ENCODE data around the gene MFAP2.
"Not testable (repeated sequence)": the region's sequence is repeated elsewhere in the genome, so short reads cannot be mapped to it uniquely, and the experiment has no call there.

The MFAP2 gene

DNA sequence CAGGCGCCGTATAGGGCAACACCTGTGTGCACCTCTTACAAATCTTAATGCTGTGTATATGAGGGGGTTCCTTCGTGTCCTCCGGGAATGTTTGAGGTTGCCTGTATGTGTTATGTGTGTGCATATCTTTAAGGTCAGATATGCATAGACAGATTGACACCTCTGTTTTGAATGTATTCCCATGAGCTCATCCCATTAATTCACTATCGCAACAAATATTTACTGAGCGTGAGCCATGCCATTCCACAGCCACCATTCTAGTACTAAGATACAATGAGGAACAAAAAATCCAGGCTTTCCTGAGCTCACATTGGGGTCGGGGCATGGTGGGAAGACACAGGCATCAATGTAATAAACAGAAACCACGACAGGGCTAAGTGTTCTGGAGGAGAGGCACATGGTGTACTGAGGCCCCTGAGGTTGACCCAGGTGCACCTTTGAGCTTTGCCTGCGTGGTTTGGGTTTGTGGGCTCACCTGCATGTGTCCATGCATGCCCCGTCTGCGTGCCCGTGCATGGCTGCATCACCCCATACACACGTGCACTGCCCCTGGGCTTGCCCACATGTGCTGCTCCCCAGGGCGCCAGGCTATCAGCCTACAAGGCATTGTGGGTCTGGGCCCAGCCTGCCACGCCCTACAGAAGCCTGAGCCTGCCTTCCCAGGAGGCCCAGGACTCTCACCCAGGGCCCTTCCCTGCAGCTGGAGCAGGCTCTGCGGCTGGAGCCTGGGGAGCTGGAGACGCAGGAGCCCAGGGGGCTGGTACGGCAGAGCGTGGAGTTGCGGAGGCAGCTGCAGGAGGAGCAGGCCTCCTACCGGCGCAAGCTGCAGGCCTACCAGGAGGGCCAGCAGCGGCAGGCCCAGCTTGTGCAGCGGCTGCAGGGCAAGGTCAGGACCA lies 51.0 kb downstream of the MFAP2 start:
- DNase-seq (ENCODE audit: low read depth in 2 of 2), result not testable (repeated sequence)

DNA sequence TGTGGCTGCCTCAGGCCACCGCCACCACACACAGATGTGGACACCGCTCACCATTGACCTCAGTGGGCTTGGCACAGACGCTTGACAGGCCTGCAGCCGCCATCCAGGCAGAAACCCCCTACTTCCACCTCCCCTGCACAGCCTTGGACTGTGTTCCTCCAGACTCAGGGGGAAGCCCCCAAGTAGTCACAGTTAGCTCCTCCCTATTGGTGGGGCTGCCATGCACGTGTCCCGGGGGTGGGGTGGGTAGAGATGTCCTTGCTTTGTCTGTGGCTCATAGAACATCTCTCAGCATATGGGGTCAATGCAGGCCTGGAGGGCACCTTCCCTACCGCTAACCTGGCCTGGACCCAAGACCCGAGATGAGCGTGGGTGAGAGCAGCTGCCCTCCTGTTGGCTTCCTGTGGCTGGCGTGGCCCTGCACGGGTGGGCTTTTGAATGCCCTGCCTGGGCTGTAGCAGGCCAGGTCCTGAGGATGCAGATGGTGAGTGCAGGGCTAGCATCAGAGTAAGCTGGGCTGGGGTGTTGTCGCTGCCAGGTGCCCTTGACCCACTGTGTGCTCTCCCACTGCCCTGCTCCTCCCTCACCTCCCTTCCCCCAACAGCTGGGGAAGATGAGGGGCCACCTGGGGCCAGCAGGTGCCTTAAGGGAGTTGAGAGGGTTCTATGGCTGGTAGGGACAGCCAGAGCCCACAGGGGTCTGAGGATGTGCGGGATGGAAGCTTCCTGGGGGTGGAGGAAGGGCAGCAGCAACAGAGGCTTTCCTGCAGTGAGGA lies 52.5 kb downstream of the MFAP2 start:
- DNase-seq (ENCODE audit: low read depth in 2 of 2), result no peak

DNA sequence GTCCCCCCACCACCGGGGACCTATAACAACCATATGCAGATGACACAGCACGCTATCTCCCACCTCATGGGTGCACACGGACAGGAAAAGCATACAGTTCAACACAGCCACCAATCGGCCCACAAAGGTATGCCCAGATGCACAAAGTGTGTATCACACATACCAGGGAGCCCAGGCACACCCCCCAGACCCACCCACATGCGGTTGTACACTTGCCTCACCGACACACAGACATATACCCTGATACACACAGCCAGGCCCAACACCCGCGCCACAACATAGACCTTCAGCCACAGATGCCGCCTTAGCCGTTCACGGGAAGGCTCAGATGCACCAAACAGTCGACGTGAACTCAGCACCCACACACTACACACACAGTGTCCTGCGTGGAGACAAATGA lies 53.2 kb downstream of the MFAP2 start:
- DNase-seq (ENCODE audit: low read depth in 2 of 2), result no peak

DNA sequence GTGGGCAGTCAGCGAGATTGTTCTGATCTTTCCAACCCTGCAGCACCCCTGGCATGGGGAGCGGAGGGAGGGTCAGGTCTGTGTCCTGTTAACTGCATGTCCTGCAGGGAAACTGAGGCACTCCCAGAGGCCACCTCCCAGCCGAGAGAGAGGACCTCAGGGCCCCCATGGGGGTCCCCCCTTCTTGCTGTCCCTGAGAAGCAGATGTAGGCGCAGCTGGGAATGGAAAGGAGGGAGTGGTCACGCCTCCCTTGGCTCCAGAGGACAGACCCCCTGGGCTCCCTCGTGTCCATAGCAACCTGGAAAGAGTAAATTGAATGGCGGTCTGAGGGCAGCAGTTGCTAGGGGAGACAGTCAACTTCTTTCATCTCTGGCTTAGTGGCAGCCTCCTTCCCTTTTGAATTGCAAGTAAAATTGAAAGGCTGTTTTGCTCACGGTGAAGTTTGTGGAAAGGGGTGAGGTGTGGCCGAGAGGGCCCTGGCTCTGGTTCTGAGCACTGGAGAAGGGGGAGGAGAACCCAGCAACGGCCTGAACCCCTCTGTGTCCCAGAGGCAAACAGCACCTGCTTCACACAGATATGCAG lies 53.8 kb downstream of the MFAP2 start:
- DNase-seq (ENCODE audit: low read depth in 2 of 2), result no peak

DNA sequence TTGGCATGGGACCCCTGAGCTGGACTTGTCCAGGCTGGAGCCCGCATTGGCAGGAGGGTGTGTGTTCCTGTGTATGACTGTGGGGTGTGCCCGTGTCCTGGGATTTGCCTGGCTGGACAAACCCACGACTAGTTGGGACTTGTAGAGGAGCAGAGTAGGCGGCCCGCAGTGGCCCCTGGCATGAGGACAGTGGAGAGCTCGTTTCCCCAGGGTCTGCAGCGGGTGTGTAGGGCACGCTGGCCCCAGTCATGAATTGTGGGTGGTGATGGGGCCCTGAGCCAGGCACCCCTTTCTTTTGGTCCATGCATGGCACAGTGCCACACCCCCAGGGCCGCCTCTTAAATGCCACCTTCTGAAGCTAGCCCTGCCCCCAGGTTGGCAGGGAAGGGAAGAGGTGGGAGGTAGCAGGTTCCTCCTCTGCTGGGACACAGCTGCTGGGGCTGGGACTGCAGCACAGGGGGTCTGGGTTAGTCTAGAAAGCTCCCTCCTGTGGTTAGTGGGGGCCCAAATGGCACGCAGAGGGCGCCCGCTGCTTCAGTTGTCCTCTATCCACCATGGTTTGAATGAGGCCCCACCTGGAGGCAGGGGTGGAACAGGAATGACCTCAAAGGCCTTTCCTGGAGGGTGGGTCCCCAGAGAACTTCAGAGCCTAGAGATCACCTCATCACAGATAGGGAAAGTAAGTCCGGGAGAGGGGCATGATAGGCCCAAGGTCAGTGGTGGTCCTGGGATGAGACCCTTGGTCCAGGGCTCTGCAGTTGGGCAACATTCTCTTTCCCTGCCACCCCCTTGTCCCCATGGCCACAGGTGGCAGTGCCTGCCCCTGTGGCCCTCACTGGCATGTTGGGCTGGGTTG lies 54.6 kb downstream of the MFAP2 start:
- DNase-seq (ENCODE audit: low read depth in 2 of 2), result no peak

DNA sequence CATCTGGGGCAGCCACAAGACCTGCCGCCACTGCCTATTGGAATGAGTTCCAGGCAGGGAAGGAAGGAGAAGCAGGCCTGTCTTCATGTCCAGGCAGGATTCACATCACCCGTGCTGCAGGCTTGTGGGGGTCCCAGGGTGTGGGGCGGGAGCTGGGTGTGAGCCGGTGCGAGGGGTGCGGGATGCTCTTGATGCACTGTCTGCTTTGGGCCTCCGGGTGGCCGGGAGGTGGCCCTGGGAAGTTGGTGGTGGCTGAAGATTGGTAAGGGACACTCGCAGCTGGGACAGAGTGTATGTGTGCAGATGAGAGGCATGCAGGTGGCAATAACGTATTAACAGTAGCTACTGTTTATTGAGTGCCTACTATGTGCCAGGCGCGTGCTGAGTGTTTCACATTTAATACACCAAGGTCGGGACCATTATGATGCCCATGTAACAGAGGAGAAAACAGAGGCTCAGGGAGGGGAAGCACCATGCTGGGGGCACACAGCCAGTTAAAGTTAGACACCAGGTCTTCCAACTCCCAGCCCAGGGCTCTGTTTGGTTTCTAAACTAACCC lies 55.4 kb downstream of the MFAP2 start:
- no peak for DNase-seq (ENCODE audit: low read depth in 2 of 2)

All from fibroblast of skin of left biceps (primary cell).